Central memory CD8-positive, alpha-beta T cell (primary cell): ENCODE results near the gene NACC1.

ENCODE experiments used
- ATAC-seq: fragments of 150-1000 bp; cut with Tn5 transposase; replicated peaks from 2 replicates; pipeline ENCODE4 v1.10.0; 2022; ENCODE audit warnings: mild to moderate bottlenecking, moderate FRiP score, moderate number of reproducible peaks; ENCODE audit not compliant: poor library complexity, severe bottlenecking; ENCODE audit errors: extremely low read depth
- DNase-seq, 2 donors: peaks; one replicate each; pipeline ENCODE4 v3.0.0; 2021; ENCODE audit warnings: low spot score in 2 of 2
- H3K27ac Mint-ChIP-seq: one replicate; pipeline ENCODE4 v1.8.0; 2022; ENCODE audit warnings: low read depth, mild to moderate bottlenecking, moderate library complexity, mixed read lengths
- H3K27me3 Mint-ChIP-seq: one replicate; pipeline ENCODE4 v1.8.0; 2022; ENCODE audit warnings: mixed read lengths
- H3K36me3 Mint-ChIP-seq: one replicate; pipeline ENCODE4 v1.8.0; 2022; ENCODE audit warnings: mild to moderate bottlenecking, moderate library complexity, mixed read lengths; ENCODE audit not compliant: insufficient read depth
- H3K4me1 Mint-ChIP-seq: one replicate; pipeline ENCODE4 v1.8.0; 2022; ENCODE audit warnings: mixed read lengths
- H3K4me3 Mint-ChIP-seq: one replicate; pipeline ENCODE4 v1.8.0; 2022; ENCODE audit warnings: mild to moderate bottlenecking, moderate library complexity, mixed read lengths
- H3K9me3 Mint-ChIP-seq: one replicate; pipeline ENCODE4 v1.8.0; 2022; ENCODE audit warnings: mixed read lengths

NACC1 gene

DNA sequence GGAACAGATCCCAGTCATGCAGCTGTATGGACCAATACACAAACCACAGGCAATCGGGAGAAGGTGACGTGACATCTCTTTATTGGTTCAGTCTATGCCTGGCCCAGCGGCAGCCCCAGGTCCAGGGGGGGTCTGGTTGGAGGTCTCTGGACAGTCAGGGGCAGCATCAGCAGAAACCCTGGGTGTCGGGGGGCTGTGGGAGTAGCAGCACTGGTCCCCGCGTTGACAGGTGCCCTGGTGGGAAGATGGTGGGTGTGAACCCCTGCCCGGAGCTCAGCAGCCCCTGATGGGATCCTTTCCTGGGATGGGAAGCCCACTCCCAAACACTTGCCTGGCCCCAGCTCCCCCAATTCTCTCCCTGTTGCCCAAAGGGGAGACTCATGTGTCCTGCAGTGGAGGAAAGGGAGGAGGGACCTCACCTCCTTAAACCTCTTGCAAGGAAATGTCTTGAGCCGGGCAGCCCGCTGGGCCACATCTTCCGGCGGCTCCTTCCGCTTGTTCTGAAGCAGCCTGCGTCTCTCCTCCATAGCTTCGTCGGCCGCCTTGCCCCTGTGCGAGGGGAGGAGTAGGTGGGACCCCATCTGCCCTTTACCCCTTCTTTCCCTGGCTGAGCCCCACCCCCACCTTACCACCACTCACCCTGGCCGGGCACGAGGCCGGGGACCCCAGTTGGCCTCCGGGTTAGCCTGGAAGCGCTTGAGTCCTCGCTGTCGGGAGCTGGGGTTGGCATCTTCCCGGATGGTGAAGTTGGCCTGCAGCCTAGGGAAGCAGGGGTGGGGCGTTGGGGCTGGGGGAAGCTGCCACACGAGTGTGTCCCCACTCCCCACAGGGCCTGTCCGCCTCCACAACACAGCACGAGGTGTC lies 13.0 kb upstream of the NACC1 start:
- ATAC-seq = peak; percentile 5
- H3K36me3 Mint-ChIP-seq = peaks cover 11% of the 10 kb centered on the region

DNA sequence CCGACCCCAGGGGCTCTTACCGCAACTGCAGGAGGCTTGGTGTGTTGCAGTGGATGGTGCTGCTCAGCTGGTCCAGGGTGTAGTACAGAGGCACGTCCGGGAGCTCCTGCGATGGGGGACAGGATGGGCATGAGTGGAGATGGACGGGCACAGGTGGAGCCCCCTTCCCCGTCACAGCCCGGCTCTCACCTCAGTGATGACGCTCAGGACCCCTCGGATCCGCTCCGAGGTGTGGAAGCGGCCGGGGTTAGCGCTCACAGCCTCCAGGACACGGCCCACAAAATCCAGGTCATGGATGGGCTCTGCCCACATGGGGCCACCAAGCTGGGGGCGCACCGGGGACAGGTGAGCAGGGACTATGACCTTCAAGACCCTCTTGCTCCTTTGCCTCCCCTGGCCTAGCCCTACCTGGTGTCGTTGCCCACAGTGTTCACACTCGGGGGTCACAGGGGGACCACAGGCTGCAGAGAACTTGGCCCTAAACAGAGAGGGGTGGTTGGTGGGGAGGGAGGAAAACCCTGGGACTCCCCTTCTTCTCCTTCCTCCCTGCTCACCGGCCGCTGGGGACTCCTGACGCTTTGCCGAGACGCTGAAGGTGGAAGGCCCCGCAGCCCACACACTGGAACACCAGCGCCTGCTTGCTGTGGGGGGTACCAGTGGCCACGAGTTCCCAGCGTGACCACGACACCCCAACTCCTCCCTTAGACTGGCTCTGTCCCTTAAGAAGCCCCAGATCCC lies 8.5 kb upstream of the NACC1 start:
- Mint-ChIP-seq H3K9me3 (no peaks in the 10 kb centered on the region), H3K27ac (no peak overlapping the region), H3K4me1 (peaks cover 4% of the 10 kb centered on the region), H3K36me3 (peaks cover 17% of the 10 kb centered on the region), H3K4me3 (no peak overlapping the region), H3K27me3 (no peaks in the 10 kb centered on the region)
- ATAC-seq (no peak), DNase-seq (no peak)

More for the DNA sequence above, 13.0 kb upstream of the NACC1 start:
- H3K27ac Mint-ChIP-seq = peak overlapping the region; percentile 74
- H3K27me3 Mint-ChIP-seq = no peaks in the 10 kb centered on the region
- DNase-seq = no peak
- no peaks in the 10 kb centered on the region for H3K9me3 Mint-ChIP-seq
- H3K4me3 Mint-ChIP-seq = peak overlapping the region; percentile 81
- H3K4me1 Mint-ChIP-seq = peaks cover 22% of the 10 kb centered on the region

DNA sequence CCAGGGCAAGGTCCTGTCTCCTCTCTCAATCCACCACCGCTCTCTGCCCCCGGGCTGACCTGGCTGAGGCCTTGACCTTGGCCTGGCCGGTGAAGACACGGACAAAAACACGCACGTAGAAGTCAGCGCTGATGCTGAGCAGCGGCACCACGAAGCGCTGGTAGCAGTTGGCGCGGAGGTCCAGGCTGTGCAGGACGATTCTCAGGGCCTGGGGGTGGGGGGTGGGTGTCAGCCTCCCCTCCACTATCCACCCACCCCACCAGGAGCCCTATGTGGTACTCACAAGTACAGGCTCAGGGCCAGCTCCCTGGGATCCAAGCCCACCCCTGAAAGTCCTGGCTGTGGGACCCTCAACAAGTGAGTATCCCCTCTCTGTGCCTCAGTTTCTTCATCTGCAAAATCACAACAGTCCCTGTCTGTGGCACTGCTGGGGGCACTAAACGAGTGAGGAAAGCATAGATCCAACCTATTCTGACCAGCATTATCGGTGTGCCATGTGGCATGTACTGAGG lies 7.9 kb upstream of the NACC1 start:
- H3K4me1 Mint-ChIP-seq = no peaks in the 10 kb centered on the region
- peaks cover 15% of the 10 kb centered on the region for H3K36me3 Mint-ChIP-seq
- H3K9me3 Mint-ChIP-seq = no peaks in the 10 kb centered on the region
- no peak for DNase-seq
- no peak for ATAC-seq
- no peak overlapping the region for H3K27ac Mint-ChIP-seq
- H3K4me3 Mint-ChIP-seq = no peak overlapping the region
- no peaks in the 10 kb centered on the region for H3K27me3 Mint-ChIP-seq

DNA sequence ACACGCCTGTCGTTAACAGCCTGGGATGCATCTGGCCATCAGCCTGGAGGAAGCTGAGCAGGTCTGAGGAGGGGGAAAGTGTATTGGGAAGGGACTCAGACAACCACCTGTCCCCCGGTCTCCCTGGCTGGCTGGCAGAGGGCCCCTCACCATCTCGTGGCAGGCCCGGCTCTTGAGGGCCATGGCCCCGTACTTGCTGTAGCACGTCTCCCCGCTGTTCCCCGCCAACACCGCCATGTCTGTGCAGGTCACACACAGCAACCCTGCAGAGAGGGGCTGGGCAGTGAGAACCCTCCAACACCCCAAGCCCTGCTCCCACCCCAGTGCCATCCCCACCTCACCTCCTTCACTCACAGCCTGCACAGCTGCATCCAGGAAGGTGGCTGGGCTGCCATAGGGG lies 5.5 kb upstream of the NACC1 start:
- Mint-ChIP-seq H3K4me3 (no peak overlapping the region), H3K36me3 (peaks cover 23% of the 10 kb centered on the region), H3K4me1 (peaks cover 17% of the 10 kb centered on the region), H3K9me3 (no peaks in the 10 kb centered on the region), H3K27ac (no peak overlapping the region), H3K27me3 (no peaks in the 10 kb centered on the region)
- ATAC-seq (no peak), DNase-seq (no peak)

DNA sequence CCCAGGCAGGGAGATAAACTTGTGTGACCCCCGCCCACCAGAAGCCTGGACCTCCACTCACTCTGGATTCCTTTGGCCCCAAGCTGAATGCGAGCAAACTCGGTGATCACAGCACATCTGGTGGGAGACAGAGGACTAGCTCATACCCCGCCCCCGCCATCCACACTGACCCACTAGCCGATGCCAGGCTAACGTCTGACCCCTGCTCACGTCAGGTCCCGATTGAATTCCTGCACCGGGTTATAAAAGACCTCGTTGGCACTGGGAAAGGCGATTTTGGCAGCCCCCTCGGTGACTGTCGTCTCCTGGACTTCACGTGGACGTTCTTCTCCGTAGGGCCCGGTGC lies 2.2 kb upstream of the NACC1 start:
- Mint-ChIP-seq H3K27me3 (no peaks in the 10 kb centered on the region), H3K4me3 (peak overlapping the region; percentile 91), H3K9me3 (no peaks in the 10 kb centered on the region), H3K4me1 (peaks cover 41% of the 10 kb centered on the region), H3K36me3 (peaks cover 22% of the 10 kb centered on the region), H3K27ac (peak overlapping the region; percentile 51)
- no peak for ATAC-seq
- no peak for DNase-seq

DNA sequence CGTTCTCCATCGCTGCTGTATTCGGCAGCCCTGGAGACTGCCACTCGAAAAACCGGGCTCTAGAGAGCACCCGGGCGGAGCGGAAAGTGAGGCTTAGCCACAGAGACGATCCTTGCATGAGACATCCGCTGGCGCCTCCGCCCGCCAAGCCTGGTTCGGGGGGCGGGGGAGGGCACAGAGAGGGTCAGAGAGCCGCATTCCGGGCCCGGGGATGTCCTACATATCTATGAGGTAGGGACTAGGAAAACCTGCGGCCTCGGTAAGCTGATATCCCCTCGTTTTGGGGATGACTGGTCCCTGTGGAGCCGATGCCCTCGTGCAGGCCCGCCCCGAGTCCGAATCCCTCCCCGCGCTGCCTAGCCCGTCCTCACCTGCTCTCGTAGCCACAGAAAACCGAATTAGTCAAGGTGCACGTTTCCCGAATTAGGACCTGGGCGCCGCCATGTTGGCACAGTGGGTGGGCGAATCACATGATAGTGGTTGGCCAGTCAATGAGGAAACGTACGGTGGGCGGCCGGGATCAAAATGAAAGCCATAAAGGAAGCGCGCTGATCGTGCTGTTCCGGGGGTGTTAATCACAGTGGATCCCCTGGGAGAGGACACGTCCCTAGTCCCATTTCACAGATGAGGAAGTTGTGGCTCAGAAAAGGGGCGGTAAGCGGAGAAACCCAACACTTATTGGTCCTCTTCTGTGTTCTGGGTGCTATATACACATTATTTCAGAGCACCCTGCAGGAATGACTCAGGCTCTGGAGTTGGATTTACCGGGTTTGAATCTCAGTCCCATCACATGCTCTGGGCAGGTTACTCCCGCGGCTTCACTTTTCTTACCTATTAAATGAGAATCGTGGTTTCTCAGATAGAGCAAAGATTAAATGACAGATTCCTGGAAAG lies 1.5 kb upstream of the NACC1 start, which contains the start of gene TRMT1:
Gene TRMT1 (minus strand): TSS at position 459 of the 894 bp plus-strand sequence. CDS start 341 bp downstream, at position 118.
- DNase-seq (peak; percentile 76 to 77), ATAC-seq (peak; percentile 62)
- peaks cover 22% of the 10 kb centered on the region for H3K36me3 Mint-ChIP-seq
- H3K4me3 Mint-ChIP-seq = peak within 1 kb of the TSS; percentile 91
- H3K4me1 Mint-ChIP-seq = peaks cover 47% of the 10 kb centered on the region
- no peaks in the 10 kb centered on the region for H3K27me3 Mint-ChIP-seq
- H3K27ac Mint-ChIP-seq = peak within 1 kb of the TSS; percentile 93
- no peaks in the 10 kb centered on the region for H3K9me3 Mint-ChIP-seq

DNA sequence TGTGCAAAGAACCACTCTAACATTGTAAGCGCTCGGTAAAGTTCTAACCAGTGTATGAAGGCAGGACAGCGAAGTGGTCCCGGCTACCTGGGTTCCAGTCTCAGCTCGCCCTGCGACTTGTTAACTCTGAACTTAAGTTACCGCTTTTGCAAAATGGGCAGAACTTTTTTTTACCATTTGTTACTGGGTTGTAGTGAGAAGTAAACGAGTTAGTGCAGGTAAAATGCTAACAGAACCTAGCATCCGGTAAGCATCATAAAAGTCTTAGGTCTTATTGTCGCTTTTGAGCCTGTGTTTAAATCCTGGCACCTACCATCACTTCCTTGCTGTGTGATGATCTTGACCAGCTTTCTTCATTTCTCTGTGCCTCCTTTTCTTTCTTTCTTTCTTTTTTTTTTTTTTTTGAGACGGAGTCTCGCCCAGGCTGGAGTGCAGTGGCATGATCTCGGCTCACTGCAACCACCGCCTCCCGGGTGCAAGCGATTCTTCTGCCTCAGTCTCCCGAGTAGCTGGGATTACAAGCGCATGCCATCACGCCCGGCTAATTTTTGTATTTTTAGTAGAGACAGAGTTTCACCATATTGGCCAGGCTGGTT lies 790 bp upstream of the NACC1 start:
- H3K36me3 Mint-ChIP-seq = peaks cover 23% of the 10 kb centered on the region

DNA sequence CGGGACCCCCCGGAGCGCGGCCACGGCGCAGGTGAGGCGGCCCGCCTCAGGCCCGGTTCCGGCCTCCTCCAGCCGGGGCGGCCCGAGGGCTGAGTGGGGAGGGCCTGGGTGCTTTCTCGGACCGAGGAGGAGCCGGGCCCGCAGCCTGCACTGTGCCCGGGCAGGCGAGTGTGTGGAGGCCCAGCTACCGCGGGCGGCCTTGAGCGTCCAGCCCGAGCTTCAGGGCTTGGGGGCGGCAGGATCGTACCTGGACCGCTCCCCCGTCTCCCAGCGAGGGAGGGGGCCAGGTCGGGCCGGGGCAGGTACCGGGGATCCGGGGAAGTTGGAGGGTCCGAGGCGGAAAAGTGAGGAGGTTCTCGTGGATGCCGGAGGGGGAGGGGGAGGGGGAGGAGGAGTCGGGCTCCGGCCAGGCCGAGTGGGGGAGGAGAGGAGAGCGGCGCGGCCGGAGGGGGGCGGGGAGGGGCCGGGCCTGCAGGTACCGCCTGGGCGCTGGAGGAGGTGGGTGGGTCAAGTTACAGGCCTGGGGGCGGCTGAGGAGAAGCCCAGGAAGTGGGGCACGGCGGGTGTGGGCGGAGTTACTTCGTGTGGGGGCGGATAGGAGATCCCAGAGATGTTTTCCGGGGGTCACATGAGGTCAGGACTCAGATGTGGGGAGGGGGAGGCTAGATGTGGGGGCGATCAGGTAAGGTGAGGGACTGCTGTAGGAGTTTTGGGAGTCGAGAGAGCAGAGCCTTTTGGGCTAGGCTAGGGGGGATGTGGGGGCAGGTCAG lies 545 bp downstream of the NACC1 start:
- Mint-ChIP-seq H3K27me3 (no peaks in the 10 kb centered on the region), H3K4me1 (peaks cover 68% of the 10 kb centered on the region), H3K36me3 (peaks cover 17% of the 10 kb centered on the region), H3K4me3 (peak overlapping the region; percentile 91), H3K27ac (peak overlapping the region; percentile 44), H3K9me3 (no peaks in the 10 kb centered on the region)
- ATAC-seq (no peak), DNase-seq (no peak)

More for the DNA sequence above, 790 bp upstream of the NACC1 start:
- Mint-ChIP-seq H3K27ac (peak overlapping the region; percentile 93), H3K4me1 (peaks cover 55% of the 10 kb centered on the region), H3K4me3 (peak overlapping the region; percentile 91), H3K9me3 (no peaks in the 10 kb centered on the region), H3K27me3 (no peaks in the 10 kb centered on the region)
- DNase-seq = no peak
- peak; percentile 57 for ATAC-seq

DNA sequence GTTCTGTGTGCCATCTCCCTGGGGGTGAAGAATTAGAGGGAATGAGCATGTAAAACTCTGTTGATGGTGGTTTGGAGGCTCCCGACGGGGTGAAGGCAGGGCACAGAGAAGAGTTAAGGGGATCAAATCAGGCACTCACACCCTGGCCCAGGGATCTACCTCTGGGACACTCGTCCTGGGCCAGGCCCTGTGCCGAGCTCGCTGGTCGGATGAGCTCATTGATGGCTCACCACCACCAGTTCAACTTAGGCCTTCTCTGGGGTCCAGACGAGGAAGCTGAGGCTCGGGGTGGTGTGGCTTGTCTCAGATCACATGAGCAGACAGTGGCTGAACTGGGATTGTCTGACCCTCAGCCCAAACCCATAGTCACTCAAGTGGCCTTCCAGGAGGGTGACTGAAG lies 1.6 kb downstream of the NACC1 start:
- H3K9me3 Mint-ChIP-seq = no peaks in the 10 kb centered on the region
- peak overlapping the region; percentile 91 for H3K4me3 Mint-ChIP-seq
- peaks cover 15% of the 10 kb centered on the region for H3K36me3 Mint-ChIP-seq
- no peaks in the 10 kb centered on the region for H3K27me3 Mint-ChIP-seq
- peak overlapping the region; percentile 44 for H3K27ac Mint-ChIP-seq
- peaks cover 72% of the 10 kb centered on the region for H3K4me1 Mint-ChIP-seq
- ATAC-seq (no peak), DNase-seq (no peak)

DNA sequence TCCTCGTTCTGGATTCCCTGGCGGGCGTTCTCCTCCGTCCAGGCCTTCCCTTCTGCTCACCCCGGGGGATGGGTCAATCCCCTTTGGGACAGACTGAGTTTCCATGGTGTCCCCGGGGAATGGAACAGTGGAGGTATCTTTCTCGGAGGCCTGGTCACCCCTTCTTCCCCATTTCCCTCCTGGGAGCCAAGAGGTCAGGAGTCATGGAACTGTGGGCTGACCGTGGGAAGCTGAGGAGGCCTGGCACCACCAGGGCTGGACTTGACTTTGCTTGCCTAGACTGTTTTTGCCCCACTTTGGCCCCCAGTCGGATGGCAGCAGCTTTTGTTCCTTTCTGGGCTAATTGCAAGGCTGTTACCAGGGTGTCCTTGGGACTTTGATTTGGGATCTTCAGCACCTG lies 2.0 kb downstream of the NACC1 start:
- Mint-ChIP-seq H3K27ac (peak overlapping the region; percentile 93), H3K4me1 (peaks cover 72% of the 10 kb centered on the region)
- ATAC-seq = no peak

DNA sequence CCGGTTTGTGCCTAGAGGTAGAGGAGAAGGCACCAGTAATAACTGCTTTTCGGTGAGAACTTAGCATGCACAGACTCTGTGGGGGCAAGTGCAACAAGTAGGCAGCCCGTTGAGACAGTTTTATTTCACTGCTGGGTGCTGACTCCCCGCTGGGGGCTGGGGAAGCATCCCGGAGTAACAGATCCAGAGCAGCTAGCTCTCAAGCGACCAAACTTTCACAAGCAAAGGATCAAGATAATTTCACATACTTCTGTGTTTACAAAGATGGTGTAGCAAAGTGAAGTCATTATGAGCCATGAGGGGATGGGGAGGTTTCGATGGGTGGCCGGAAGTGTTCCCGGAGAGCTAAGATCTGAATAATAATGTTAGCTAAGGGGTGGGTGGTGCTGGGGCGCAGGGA lies 2.8 kb downstream of the NACC1 start:
- Mint-ChIP-seq H3K4me3 (peak overlapping the region; percentile 51), H3K27ac (peak overlapping the region; percentile 93), H3K27me3 (no peaks in the 10 kb centered on the region), H3K9me3 (no peaks in the 10 kb centered on the region), H3K36me3 (peaks cover 12% of the 10 kb centered on the region), H3K4me1 (peaks cover 67% of the 10 kb centered on the region)
- ATAC-seq (no peak), DNase-seq (no peak)

More for the DNA sequence above, 2.0 kb downstream of the NACC1 start:
- H3K36me3 Mint-ChIP-seq = peaks cover 15% of the 10 kb centered on the region
- no peaks in the 10 kb centered on the region for H3K27me3 Mint-ChIP-seq
- DNase-seq = no peak
- peak overlapping the region; percentile 91 for H3K4me3 Mint-ChIP-seq
- no peaks in the 10 kb centered on the region for H3K9me3 Mint-ChIP-seq
